Measurements from ENCODE around the gene PALLD. TPM values are rescaled to one million over a fixed set of nuclear protein-coding genes. Genes with fewer than 3 reads are reported as not detected.

Gene PALLD
- total RNA-seq, 3 donors from 2014 or later, result 112 to 663 (median 150) TPM

DNA sequence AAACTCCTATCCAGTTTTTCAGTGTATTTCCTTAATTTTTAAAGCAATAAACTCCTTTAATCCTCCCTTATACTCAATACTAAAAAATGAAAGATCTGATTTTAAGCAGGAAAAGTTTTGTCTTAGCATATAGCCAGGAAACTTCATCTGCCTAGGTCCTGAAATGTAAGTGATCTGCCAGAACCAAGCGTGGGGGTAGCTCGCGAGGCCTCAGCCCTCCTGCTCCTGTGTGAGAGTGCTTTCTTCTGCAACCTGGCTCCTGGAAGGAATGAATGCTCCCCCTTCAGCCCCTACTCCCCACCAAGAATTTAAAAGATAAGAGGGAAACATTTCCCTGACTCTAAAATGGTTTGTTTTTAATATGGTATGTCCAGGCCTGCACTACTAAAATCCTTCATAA is 353.1 kb downstream of the PALLD start:
- intact Hi-C loops (cut with DNase I, micrococcal nuclease), result no loop called here
- TF ChIP-seq, protein P1, sequence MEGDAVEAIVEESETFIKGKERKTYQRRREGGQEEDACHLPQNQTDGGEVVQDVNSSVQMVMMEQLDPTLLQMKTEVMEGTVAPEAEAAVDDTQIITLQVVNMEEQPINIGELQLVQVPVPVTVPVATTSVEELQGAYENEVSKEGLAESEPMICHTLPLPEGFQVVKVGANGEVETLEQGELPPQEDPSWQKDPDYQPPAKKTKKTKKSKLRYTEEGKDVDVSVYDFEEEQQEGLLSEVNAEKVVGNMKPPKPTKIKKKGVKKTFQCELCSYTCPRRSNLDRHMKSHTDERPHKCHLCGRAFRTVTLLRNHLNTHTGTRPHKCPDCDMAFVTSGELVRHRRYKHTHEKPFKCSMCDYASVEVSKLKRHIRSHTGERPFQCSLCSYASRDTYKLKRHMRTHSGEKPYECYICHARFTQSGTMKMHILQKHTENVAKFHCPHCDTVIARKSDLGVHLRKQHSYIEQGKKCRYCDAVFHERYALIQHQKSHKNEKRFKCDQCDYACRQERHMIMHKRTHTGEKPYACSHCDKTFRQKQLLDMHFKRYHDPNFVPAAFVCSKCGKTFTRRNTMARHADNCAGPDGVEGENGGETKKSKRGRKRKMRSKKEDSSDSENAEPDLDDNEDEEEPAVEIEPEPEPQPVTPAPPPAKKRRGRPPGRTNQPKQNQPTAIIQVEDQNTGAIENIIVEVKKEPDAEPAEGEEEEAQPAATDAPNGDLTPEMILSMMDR (IDR thresholded peaks at IDR 0.05), result no peak

DNA sequence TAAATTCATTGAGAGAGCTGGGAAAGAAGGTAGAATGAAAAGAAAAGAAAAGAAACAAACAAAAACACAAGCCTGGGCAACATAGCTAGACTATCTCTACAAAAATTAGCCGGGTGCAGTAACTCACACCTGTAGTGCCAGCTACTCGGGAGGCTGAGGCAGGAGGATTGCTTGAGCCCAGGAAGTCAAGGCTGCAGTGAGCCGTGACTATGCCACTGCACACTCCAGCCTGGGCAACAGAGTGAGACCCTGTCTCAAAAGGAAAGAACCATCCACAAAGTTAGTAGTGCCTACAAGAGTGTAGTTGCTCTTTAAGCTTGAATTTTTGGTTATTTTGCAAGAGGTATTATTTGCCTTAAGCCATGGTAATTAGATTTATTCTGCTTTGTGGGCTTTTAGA is 355.5 kb downstream of the PALLD start:
- no peak for DNase-seq
- Histone ChIP-seq H3K9me3 (no peaks in the 10 kb centered on the region), H3K36me3 (ENCODE audit: low read depth) (no peaks in the 10 kb centered on the region), H3K4me1 (ENCODE audit: low read depth) (no peaks in the 10 kb centered on the region), H3K4me3 (no peak overlapping the region)
- no peak for ATAC-seq
- TF ChIP-seq, protein P1 (IDR thresholded peaks at IDR 0.05), result no peak
- intact Hi-C loops (cut with DNase I, micrococcal nuclease), result no loop called here

More for the DNA sequence above, 353.1 kb downstream of the PALLD start:
- DNase-seq, result no peak
- H3K4me3 ChIP-seq, result no peak overlapping the region
- no peak for ATAC-seq
- no peaks in the 10 kb centered on the region for H3K9me3 ChIP-seq
- H3K4me1 ChIP-seq (ENCODE audit: low read depth), result no peaks in the 10 kb centered on the region
- H3K36me3 ChIP-seq (ENCODE audit: low read depth), result no peaks in the 10 kb centered on the region

DNA sequence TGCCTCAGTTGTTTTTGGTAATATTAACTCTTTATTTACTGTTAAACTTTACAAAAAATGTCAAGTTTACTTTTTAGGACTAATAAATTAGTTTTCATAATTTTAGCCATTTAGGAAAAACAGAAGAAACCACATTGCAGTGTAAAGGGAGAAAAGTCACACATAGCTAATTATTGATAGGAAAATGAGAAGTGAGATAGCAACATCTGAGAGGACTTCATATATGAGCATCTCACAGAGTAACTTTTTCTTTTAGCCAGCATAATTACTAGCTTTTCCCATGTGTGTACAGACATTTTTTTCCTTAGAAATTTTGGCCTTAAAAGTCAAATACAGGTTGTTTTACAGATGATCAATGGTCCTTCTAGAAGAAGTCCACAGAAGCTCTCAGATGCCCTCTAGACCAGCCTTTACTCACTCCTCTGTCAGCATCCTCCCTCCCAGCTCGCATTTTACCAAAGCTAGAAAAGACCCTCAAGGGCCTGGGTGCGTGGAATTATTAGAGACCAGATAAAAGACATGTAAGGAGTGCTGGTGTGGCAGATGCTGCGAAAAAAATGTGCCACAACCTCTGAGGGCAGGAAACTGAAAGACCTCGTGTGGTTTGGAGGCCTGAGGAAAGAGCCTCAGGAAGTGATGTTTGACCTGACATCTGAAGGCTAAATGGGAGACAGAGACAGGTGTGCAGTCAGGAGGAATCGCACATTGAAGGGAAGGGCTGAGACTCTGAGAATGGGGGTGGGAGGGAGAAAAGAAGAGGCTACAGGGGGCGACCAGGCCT is 356.3 kb downstream of the PALLD start:
- Histone ChIP-seq H3K4me3 (no peak overlapping the region), H3K36me3 (ENCODE audit: low read depth) (no peaks in the 10 kb centered on the region), H3K9me3 (no peaks in the 10 kb centered on the region), H3K4me1 (ENCODE audit: low read depth) (no peaks in the 10 kb centered on the region)
- intact Hi-C loops (cut with DNase I, micrococcal nuclease), result no loop called here
- DNase-seq (no peak), ATAC-seq (no peak)
- TF ChIP-seq, protein P1 (IDR thresholded peaks at IDR 0.05), result no peak

DNA sequence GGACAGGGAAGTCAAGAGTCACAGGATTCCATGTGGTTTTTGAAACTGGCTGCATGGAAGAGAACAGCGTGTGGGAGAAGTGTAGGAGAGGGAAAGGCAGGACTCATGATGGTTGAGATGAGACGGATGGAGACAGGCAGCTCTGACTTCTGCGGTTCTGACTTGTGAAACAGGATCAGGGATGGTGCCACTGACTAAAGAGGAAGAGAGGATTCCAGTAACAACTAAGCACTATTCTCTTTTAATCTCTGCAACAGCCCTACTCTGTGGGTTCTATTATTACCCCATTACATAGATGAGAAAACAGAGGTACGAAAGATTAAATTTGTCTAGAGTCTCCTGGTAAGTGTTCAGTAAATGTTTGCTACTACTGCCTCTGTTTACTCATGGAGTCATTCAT is 356.9 kb downstream of the PALLD start:
- ATAC-seq, result no peak
- Histone ChIP-seq H3K9me3 (no peaks in the 10 kb centered on the region), H3K4me3 (no peak overlapping the region), H3K36me3 (ENCODE audit: low read depth) (no peaks in the 10 kb centered on the region), H3K4me1 (ENCODE audit: low read depth) (no peaks in the 10 kb centered on the region)
- intact Hi-C loops (cut with DNase I, micrococcal nuclease), result no loop called here
- no peak for DNase-seq
- TF ChIP-seq, protein P1 (IDR thresholded peaks at IDR 0.05), result no peak

DNA sequence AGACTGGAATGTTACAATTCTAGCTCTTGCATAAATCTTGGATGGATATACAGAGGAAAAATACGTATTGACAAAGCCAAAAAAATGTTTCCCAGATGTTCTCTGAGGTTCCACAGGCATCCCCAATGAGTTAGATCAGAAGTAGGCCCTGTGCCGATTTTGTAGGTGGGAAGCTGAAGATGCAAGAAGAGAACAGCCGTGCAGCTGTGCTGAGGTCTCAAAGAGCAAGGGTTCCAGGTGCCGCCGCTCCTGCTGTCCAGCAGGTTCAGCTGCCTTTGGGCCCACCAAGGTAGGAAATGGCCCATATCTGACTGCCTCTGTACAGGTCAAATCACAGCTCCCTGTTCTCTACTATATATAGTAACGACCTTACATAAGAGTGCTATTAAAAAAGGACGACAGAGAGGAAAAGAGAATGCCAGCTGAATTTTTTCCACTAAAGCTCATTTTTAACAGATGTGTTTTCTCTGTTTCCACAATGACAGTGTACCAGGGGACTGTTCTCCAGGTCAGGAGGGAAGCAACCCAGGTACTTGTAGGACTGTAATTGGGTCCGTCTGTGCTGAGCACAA is 357.6 kb downstream of the PALLD start:
- DNase-seq (no peak), ATAC-seq (no peak)
- intact Hi-C loops (cut with DNase I, micrococcal nuclease), result no loop called here
- TF ChIP-seq, protein P1 (IDR thresholded peaks at IDR 0.05), result no peak
- no peaks in the 10 kb centered on the region for H3K4me1 ChIP-seq (ENCODE audit: low read depth)
- no peaks in the 10 kb centered on the region for H3K9me3 ChIP-seq
- no peaks in the 10 kb centered on the region for H3K36me3 ChIP-seq (ENCODE audit: low read depth)
- no peak overlapping the region for H3K4me3 ChIP-seq

Measured in mucosa of descending colon (tissue), 3 donors.